ENCODE results near the gene CHST11. TPM values are rescaled to one million over a fixed set of nuclear protein-coding genes. Genes with fewer than 3 reads are reported as not detected.

CHST11 gene
- total RNA-seq, 1 experiment from 2014 or later: 1.1 TPM

- TF ChIP-seq CTCF (conservative IDR thresholded peaks at IDR 0.05; ENCODE audit: low read depth, low read length) (no peak), EZH2 (IDR thresholded peaks at IDR 0.05; ENCODE audit: borderline replicate concordance, low read depth, low read length, poor library complexity, severe bottlenecking) (no peak)
- Histone ChIP-seq H3K4me3 (ENCODE audit: low read depth, low read length, poor library complexity, severe bottlenecking) (no peak overlapping the region), H3K27me3 (replicated peaks; ENCODE audit: insufficient read depth, low read depth, low read length, poor library complexity) (peaks cover 41% of the 10 kb centered on the region), H3K9me3 (ENCODE audit: low read depth, low read length, poor library complexity, severe bottlenecking) (peaks cover 4% of the 10 kb centered on the region), H3K27ac (ENCODE audit: low read depth, low read length, poor library complexity, severe bottlenecking) (no peak overlapping the region), H3K36me3 (ENCODE audit: insufficient read depth, low read length, poor library complexity, severe bottlenecking) (no peaks in the 10 kb centered on the region), H3K4me1 (ENCODE audit: insufficient read depth, low read length, poor library complexity, severe bottlenecking) (peaks cover 4% of the 10 kb centered on the region)
- ChIA-PET POLR2A (ENCODE audit: low non-redundant PET) (no interaction called here), CTCF (no interaction called here)
- no TSS peak for BruUV-seq (replicated peaks)
- no peak for DNase-seq (ENCODE audit: low spot score)
- intact Hi-C loops (cut with micrococcal nuclease; ENCODE audit: unreplicated experiment): loop anchor here (10.0 kb wide), 1 partner anchor 410 kb away; no protein-coding TSS in a partner anchor
Observed at GRCh38 chr12:104454997-104455396, 1.8 kb upstream of the CHST11 start.

GRCh38 chr12:104455578-104456416 lies 951 bp upstream of the CHST11 start:
- BruUV-seq (replicated peaks): no TSS peak
- peaks cover 41% of the 10 kb centered on the region for H3K27me3 ChIP-seq (replicated peaks; ENCODE audit: insufficient read depth, low read depth, low read length, poor library complexity)
- H3K9me3 ChIP-seq (ENCODE audit: low read depth, low read length, poor library complexity, severe bottlenecking): peaks cover 1% of the 10 kb centered on the region
- intact Hi-C loops (cut with micrococcal nuclease; ENCODE audit: unreplicated experiment): loop anchor here (10.0 kb wide), 1 partner anchor 409 kb away; no protein-coding TSS in a partner anchor
- CTCF ChIA-PET: no interaction called here
- peak overlapping the region; percentile 61 for H3K4me3 ChIP-seq (ENCODE audit: low read depth, low read length, poor library complexity, severe bottlenecking)
- no peak for DNase-seq (ENCODE audit: low spot score)
- no peaks in the 10 kb centered on the region for H3K36me3 ChIP-seq (ENCODE audit: insufficient read depth, low read length, poor library complexity, severe bottlenecking)
- H3K27ac ChIP-seq (ENCODE audit: low read depth, low read length, poor library complexity, severe bottlenecking): no peak overlapping the region
- POLR2A ChIA-PET (ENCODE audit: low non-redundant PET): no interaction called here
- H3K4me1 ChIP-seq (ENCODE audit: insufficient read depth, low read length, poor library complexity, severe bottlenecking): peaks cover 4% of the 10 kb centered on the region
- no peak for TF ChIP-seq CTCF (conservative IDR thresholded peaks at IDR 0.05; ENCODE audit: low read depth, low read length)
- no peak for TF ChIP-seq EZH2 (IDR thresholded peaks at IDR 0.05; ENCODE audit: borderline replicate concordance, low read depth, low read length, poor library complexity, severe bottlenecking)

GRCh38 chr12:104456950-104457745 lies 400 bp downstream of the CHST11 start:
- Histone ChIP-seq H3K4me3 (ENCODE audit: low read depth, low read length, poor library complexity, severe bottlenecking) (peak overlapping the region; percentile 61), H3K4me1 (ENCODE audit: insufficient read depth, low read length, poor library complexity, severe bottlenecking) (peaks cover 4% of the 10 kb centered on the region), H3K27me3 (replicated peaks; ENCODE audit: insufficient read depth, low read depth, low read length, poor library complexity) (peaks cover 41% of the 10 kb centered on the region), H3K27ac (ENCODE audit: low read depth, low read length, poor library complexity, severe bottlenecking) (no peak overlapping the region), H3K36me3 (ENCODE audit: insufficient read depth, low read length, poor library complexity, severe bottlenecking) (no peaks in the 10 kb centered on the region), H3K9me3 (ENCODE audit: low read depth, low read length, poor library complexity, severe bottlenecking) (no peaks in the 10 kb centered on the region)
- intact Hi-C loops (cut with micrococcal nuclease; ENCODE audit: unreplicated experiment): loop anchor here (10.0 kb wide), 1 partner anchor 408 kb away; no protein-coding TSS in a partner anchor
- BruUV-seq (replicated peaks): no TSS peak
- no peak for TF ChIP-seq EZH2 (IDR thresholded peaks at IDR 0.05; ENCODE audit: borderline replicate concordance, low read depth, low read length, poor library complexity, severe bottlenecking)
- peak; percentile 58 for TF ChIP-seq CTCF (conservative IDR thresholded peaks at IDR 0.05; ENCODE audit: low read depth, low read length)
- ChIA-PET POLR2A (ENCODE audit: low non-redundant PET) (no interaction called here), CTCF (interaction anchor here (0.7 to 1.2 kb wide), 2 partner anchors 76 to 1643 kb away, joined by 4 to 8 read pairs; no protein-coding TSS in a partner anchor)
- peak; percentile 61 for DNase-seq (ENCODE audit: low spot score)

Data from A673 (cell line).